Right lobe of liver (tissue), 6 donors: ENCODE results near the gene CRYGC. TPM values are rescaled to one million over a fixed set of nuclear protein-coding genes. Genes with fewer than 3 reads are reported as not detected.
"Not testable (repeated sequence)": the region's sequence is repeated elsewhere in the genome, so short reads cannot be mapped to it uniquely, and the experiment has no call there.

Experiments
- ATAC-seq, 4 donors: fragments of 200-7000 bp; cut with Tn5 transposase; one replicate each; pipeline ENCODE4 v1.9.1; 2020; ENCODE audit warnings: mild to moderate bottlenecking in 4 of 4, moderate library complexity in 4 of 4
- DNase-seq, 3 donors: peaks; one replicate each; pipeline ENCODE4 v3.0.0-alpha.2; 2020
- H3K27ac ChIP-seq, 3 donors: fragments of 200-600 bp; one replicate each; pipeline ENCODE4 v1.8.0; 2022
- H3K27me3 ChIP-seq, 2 donors: fragments of 200-600 bp; one replicate each; pipeline ENCODE4 v1.8.0; 2022
- H3K36me3 ChIP-seq, 4 donors: fragments of 200-600 bp; sonication (generic) in 1 of 4; one replicate each; pipeline versions ENCODE4 v1.5.1 to v1.8.0; 2017 to 2022; ENCODE audit warnings: control low read depth in 1 of 4
- H3K4me1 ChIP-seq, 4 donors: fragments of 200-600 bp; sonication (generic) in 1 of 4; one replicate each; pipeline versions ENCODE4 v1.5.1 to v1.8.0; 2017 to 2022; ENCODE audit warnings: control low read depth in 1 of 4
- H3K4me3 ChIP-seq, 3 donors: fragments of 200-600 bp; one replicate each; pipeline ENCODE4 v1.8.0; 2022
- H3K9me3 ChIP-seq, 4 donors: fragments of 200-600 bp; sonication (generic) in 1 of 4; one replicate each; pipeline versions ENCODE4 v1.5.1 to v1.8.0; 2017 to 2022; ENCODE audit warnings: control low read depth in 1 of 4
- POLR2A ChIP-seq: fragments of 450-650 bp; IDR thresholded peaks from one replicate; pipeline ENCODE4 v1.6.1; 2017; ENCODE audit warnings: antibody characterized with exemption, mild to moderate bottlenecking
- WGBS: methylation state at CpG from one replicate; pipeline ENCODE4 v1.1.6; 2018; ENCODE audit warnings: low coverage, low lambda C conversion rate; ENCODE audit not compliant: insufficient coverage; ENCODE audit errors: missing lambda C conversion rate; 5-methylcytosine and 5-hydroxymethylcytosine counted together
- intact Hi-C, 2 donors: fragments of 100-400 bp; cut with DNase I; formaldehyde crosslinking; loops; one replicate each; pipeline versions ENCODE4 v1.11.2 to v1.14.1; 2022
- total RNA-seq, 6 experiments: library from RNA; depleted of rRNA in 2 of 6; stranded (reverse); fragments of >200 nt in 2 of 6; fragmentation: NEBNext Ultra II Directional in 3 of 6; extraction: Animal tissue kit (Norgen Biotek cat#: 25700) in 3 of 6; gene quantifications; one replicate each; pipeline versions ENCODE4 v1.1.0 to v1.2.4, GENCODE V29; 2016 to 2023
- TF ChIP-seq, protein P1 (sequence below), 4 donors: fragments of 200-600 bp in 3 of 4; fragments of 450-650 bp in 1 of 4; IDR thresholded peaks; one replicate each; pipeline versions ENCODE4 v1.5.1 to v1.8.0; 2016 to 2022; ENCODE audit warnings: antibody characterized with exemption in 4 of 4, mild to moderate bottlenecking in 2 of 4
- donor health status: DM: no; HTN: yes; CAD: no.
- donor health status: DM: no; HTN: no; CAD: no.
- donor health status: DM: no; HTN: no; CAD: no.
- donor health status: DM: no; HTN: yes; CAD: no.
- donor health status: DM: no; HTN: yes; CAD: no.

The CRYGC gene
- total RNA-seq, 6 experiments from 2014 or later = not detected

DNA sequence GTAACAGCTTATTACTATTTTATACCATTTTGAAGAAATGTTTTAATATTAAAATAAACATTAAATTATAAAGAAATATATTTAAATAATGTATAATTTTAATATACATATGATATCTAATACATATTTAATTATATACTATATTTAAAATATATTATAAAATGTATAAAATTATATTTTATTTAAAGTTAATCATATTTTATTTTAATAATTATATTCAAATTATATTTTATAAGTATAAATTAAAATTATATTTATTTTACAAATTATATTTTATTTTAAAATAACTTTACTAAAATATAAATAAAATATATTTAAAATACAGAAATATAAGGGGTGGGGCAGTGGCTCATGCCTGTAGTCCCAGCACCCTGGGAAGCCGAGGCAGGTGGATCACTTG lies 7.4 kb downstream of the CRYGC start:
- no peak overlapping the region for H3K4me3 ChIP-seq
- ATAC-seq (no peak), DNase-seq (no peak)
- no peak overlapping the region for H3K27ac ChIP-seq
- no peaks in the 10 kb centered on the region for H3K36me3 ChIP-seq
- intact Hi-C loops = no loop called here
- 64% methylated on average over 1 of the region's 1 CpG for WGBS
- no peaks in the 10 kb centered on the region for H3K27me3 ChIP-seq
- no peaks in the 10 kb centered on the region for H3K9me3 ChIP-seq
- TF ChIP-seq, protein P1, sequence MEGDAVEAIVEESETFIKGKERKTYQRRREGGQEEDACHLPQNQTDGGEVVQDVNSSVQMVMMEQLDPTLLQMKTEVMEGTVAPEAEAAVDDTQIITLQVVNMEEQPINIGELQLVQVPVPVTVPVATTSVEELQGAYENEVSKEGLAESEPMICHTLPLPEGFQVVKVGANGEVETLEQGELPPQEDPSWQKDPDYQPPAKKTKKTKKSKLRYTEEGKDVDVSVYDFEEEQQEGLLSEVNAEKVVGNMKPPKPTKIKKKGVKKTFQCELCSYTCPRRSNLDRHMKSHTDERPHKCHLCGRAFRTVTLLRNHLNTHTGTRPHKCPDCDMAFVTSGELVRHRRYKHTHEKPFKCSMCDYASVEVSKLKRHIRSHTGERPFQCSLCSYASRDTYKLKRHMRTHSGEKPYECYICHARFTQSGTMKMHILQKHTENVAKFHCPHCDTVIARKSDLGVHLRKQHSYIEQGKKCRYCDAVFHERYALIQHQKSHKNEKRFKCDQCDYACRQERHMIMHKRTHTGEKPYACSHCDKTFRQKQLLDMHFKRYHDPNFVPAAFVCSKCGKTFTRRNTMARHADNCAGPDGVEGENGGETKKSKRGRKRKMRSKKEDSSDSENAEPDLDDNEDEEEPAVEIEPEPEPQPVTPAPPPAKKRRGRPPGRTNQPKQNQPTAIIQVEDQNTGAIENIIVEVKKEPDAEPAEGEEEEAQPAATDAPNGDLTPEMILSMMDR (IDR thresholded peaks at IDR 0.05) = no peak
- TF ChIP-seq POLR2A = no peak
- H3K4me1 ChIP-seq = no peaks in the 10 kb centered on the region

DNA sequence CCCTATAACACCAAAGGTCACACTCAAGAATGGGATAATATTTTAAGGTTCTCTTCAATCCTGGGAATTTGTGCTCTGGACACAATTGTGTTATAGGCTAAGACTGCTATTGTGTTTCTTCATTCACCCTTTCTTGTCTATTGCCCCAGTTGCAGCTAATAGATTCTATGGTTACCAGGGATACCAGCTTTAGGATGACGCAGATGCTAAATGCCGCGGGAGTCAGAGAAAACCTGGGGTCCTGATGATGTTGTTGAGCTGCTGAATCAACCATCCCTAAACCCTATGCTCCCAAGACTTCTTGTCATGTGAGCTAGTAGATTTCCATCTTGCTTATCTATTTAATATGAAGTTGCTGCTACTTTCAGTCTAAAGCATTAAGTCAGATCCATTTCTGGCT lies 10.7 kb downstream of the CRYGC start:
- no peaks in the 10 kb centered on the region for H3K36me3 ChIP-seq
- H3K27me3 ChIP-seq = no peaks in the 10 kb centered on the region
- no peak for TF ChIP-seq POLR2A
- TF ChIP-seq, protein P1 (IDR thresholded peaks at IDR 0.05) = no peak
- ATAC-seq = no peak
- H3K27ac ChIP-seq = no peak overlapping the region
- no peaks in the 10 kb centered on the region for H3K9me3 ChIP-seq
- 100% methylated on average over 1 of the region's 3 CpGs for WGBS
- no peak overlapping the region for H3K4me3 ChIP-seq
- intact Hi-C loops = no loop called here
- no peak for DNase-seq
- H3K4me1 ChIP-seq = no peaks in the 10 kb centered on the region

DNA sequence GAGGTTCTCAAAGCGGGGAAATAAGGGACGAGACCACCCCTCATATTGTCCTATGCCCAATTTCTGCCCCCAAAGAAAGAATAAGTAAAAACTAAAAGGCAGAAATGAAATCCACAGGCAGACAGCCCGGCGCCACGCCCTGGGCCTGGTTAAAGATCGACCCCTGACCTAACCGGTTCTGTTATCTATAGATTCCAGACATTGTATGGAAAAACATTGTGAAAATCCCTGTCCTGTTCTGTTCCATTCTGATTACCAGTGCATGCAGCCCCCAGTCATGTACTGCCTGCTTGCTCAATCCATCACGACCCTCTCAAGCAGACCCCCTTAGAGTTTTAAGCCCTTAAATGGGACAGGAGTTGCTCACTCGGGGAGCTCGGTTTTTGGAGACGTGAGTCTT lies 12.2 kb downstream of the CRYGC start:
- WGBS = 85% methylated on average over 10 of the region's 11 CpGs
- H3K4me1 ChIP-seq, H3K4me3 ChIP-seq, H3K36me3 ChIP-seq, H3K27ac ChIP-seq, H3K9me3 ChIP-seq, H3K27me3 ChIP-seq, ATAC-seq, DNase-seq, intact Hi-C loops: not testable (repeated sequence)

DNA sequence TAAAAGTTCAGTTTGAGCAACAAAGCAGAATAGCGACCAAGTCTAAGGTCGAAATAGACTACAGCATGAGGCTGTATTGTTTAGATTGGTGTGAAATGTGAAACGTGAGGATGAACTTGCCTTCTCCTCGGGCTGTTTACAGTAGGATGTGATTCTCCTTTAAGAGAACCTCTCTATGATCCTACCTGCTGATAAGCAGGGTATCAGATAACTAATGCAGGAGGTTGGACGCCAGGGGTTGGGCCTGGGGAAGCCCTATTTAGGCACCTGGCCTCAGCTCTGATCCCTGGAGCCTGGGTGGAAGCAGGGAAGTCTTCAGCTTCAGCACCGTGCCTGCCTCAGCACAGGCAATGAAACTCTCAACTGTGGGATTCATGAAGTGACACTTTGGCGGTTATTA lies 16.7 kb downstream of the CRYGC start:
- 40% methylated on average over 5 of the region's 7 CpGs for WGBS
- no peak overlapping the region for H3K27ac ChIP-seq
- H3K9me3 ChIP-seq = no peaks in the 10 kb centered on the region
- TF ChIP-seq POLR2A = no peak
- TF ChIP-seq, protein P1 (IDR thresholded peaks at IDR 0.05) = no peak
- no peak overlapping the region for H3K4me3 ChIP-seq
- no peak for DNase-seq
- H3K27me3 ChIP-seq = peaks cover 0 to 5% of the 10 kb centered on the region in 2 donors
- H3K4me1 ChIP-seq = no peaks in the 10 kb centered on the region
- ATAC-seq = no peak
- no peaks in the 10 kb centered on the region for H3K36me3 ChIP-seq
- intact Hi-C loops = no loop called here

DNA sequence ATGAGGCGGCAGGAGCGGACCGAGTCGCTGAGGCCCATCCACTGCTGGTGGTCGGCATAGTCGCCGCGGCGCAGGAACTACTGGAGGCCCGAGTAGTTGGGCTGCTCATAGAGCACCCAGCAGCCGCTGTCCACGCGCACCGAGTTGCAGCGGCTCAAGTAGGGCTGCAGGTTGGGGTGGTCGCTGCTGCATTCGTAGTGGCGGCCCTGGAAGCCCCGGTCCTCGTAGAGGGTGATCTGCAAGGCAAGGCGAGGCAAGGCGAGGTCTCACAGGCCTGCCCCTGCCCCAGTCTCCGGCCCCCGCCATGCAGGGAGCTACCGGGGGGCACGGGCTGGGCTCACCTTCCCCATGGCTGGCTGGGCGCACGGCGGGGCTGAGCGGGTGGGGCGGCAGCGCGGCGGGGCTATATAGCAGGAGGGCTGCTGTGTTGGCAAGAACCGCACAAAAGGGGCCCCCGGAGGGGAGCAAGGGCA lies 17.3 kb downstream of the CRYGC start:
- WGBS = 9% methylated on average over 2 of the region's 36 CpGs
- DNase-seq, H3K9me3 ChIP-seq, H3K36me3 ChIP-seq, intact Hi-C loops, H3K4me3 ChIP-seq, H3K4me1 ChIP-seq, H3K27me3 ChIP-seq, H3K27ac ChIP-seq: not testable (repeated sequence)
- peak in 1 of 4 donors; percentile 18 for ATAC-seq

DNA sequence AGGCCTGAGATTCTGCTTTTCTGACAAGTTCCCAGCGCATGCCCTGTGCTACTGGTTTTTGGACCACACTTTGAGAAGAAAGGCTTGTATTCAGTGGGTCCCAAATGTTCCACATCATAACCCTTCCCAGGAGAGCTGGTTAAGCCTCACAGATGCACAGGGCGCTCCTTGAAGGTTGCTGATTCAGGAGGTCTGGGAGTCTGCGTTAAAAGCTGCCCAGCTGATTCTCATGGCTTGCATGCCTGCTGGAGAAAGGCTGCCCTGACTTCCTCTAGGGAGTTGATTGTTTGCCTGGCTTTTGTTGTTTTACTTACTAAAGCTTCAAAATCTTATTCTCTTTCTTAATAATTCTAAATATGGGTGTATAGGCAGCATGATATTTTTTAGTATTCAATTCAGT lies 26.0 kb downstream of the CRYGC start:
- no peaks in the 10 kb centered on the region for H3K9me3 ChIP-seq
- WGBS = 87% methylated on average over 3 of the region's 3 CpGs
- DNase-seq = no peak
- H3K27me3 ChIP-seq = no peaks in the 10 kb centered on the region
- no peak overlapping the region for H3K4me3 ChIP-seq
- H3K4me1 ChIP-seq = no peaks in the 10 kb centered on the region
- H3K27ac ChIP-seq = no peak overlapping the region
- TF ChIP-seq, protein P1 (IDR thresholded peaks at IDR 0.05) = no peak
- no peak for TF ChIP-seq POLR2A
- intact Hi-C loops = no loop called here
- ATAC-seq = no peak
- no peaks in the 10 kb centered on the region for H3K36me3 ChIP-seq
